Fibroblast of skin of right quadriceps (primary cell): ENCODE measurements around the gene CD36.

Source experiments
- DNase-seq: peaks from one replicate; pipeline ENCODE4 v3.0.0-alpha.2; 2013

Gene CD36

DNA sequence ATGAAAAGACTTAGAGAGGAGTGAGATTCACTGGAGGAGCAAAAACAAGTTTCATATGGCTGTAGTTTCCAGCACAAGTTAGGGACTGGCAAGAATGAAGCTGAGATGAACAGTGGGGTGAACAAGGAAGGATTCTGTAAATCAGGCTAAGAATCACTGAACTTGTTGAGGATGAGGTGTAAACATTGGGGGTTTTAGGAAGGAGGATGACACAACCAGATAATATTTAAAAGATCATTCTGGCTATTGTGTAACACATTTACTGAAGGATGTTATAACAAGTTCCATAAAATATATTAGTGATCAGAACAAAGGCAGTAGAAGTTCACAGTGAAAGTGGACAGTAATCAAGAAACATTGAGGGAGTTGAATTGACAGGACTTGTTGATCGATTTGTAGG, 68.9 kb downstream of the CD36 start:
- DNase-seq = peak; percentile 40

DNA sequence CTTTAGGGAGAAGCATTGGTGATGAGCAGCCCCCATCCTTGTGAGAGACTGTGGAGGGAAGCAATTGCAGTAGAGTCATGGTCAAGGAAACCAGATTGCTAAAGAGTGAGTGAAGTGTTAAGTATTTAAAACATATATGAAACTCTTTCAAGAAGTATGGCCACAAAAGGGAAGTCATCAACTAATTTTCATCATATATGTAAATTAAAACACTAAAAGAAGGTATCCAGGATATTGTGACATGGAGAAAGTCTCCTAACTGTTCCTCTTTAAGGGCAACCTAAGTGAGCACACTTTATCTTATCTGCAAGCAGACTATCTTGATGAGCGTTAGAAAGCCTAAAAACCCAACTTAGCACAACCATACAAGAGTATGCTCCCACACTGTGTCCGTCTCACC, 69.7 kb downstream of the CD36 start:
- DNase-seq = no peak

DNA sequence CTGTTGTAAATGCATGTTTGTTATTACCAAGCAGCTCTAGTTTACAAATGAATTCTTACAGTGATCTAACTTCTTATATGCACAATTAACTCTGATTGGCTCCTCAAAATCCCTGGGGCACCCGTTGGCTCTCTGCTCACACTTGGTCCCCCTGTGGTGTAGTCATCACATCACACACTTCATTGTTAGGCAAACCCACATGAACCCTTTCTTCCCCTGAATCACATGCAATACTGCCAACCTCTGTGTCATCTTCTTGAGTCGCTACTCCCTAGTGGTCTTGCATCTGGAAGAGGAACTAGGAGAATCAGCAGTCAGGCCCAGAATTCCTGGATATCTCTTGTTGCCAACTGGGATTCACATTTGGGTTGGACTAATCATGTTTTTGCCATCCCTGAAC, 73.1 kb downstream of the CD36 start:
- peak; percentile 66 for DNase-seq

GRCh38 chr7:80719261-80719660, 80.8 kb downstream of the CD36 start:
- peak; percentile 88 for DNase-seq

- DNase-seq = peak; percentile 33
Observed at GRCh38 chr7:80720146-80720545, 81.7 kb downstream of the CD36 start.

- DNase-seq = peak; percentile 88
Observed at GRCh38 chr7:80721883-80722615, 83.6 kb downstream of the CD36 start.

- DNase-seq = peak; percentile 100
Observed at GRCh38 chr7:80722616-80723195, 84.3 kb downstream of the CD36 start.

- DNase-seq = peak; percentile 75
Observed at GRCh38 chr7:80724249-80724871, 85.9 kb downstream of the CD36 start.

DNA sequence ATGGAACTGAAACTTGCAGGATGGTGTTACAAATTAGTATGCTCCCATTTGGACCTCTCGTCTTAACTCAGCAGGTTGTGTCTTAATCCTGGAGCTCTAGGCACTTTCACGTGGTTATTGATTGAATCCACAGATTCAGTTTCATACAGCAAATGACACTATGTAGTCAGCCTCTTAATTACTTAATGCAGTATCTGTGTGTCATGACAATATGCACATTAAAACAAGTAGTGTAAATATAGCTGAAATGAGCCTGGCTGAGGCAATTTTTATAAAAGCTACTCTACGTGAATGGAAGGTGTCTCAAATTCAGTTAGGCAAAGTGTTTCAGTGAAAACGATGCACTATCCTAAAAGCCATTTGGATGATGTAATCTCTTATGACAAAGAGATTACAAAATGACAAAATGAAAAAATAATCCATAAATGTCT, 86.8 kb downstream of the CD36 start:
- DNase-seq = no peak
